NCI-H1436 treated with DMSO at 0.1 percent for 48 hours (cell line): Measurements from ENCODE around the gene CGNL1.

ENCODE experiments used
- DNase-seq: peaks from one replicate; lab custom pipeline; 2025; lab: John Stamatoyannopoulos, UW

Gene CGNL1

DNA sequence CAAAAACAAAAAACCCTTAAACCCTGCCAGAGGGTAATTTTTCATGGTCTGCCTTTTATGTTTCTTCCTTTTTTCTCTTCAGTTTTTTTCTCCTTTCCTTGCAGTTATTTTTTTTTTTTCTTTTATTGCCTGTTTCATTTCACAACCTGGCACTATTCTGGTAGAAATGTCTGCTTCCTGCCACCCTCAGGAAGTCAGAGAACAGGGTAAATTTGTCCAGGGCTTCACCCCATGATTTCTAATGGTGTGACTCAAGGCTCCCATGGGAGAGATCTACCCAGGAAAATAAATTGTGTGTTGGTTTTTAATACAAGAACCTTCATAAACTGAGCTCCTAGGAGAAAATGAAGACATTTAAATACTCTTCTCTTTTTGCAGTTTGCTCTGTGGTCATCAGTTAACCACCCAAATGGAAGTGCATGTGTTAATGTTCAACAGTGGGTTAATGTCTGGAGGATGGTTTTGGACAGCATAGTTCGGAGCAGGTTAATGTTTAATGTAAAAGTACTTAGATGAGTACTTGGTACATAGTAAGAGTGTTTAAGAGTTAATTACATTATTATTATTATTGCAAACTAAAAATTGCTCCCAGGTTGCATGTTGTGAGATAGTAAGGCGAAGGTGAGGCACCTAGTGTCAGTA, 45.9 kb downstream of the CGNL1 start:
- DNase-seq, result no peak

DNA sequence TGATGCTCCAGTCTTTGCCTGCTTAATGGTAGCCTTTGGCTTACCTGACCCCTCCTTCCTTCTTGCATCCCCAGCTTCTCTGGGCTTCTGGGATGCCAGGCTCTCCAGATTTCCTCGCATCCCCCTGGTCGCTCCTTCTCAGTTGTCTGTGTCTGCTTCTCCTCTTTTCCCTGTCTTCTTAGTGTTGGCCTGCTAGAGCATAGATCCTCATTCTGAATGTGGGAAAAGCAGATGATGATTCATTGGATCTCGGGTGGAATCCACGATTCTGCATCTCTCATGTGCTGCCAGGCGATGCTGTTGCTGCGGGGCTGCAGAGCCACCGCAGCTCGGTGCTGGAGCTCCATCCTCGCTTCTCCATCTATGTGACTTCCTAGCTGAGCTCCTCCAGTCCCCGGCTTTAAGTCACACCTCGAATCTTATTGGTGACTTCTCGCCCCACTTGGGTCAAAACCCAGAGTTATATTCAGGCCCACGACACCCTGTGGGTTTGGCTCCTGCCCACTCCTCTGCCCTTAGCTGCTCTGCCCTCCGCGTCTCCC, 47.4 kb downstream of the CGNL1 start:
- DNase-seq, result no peak

DNA sequence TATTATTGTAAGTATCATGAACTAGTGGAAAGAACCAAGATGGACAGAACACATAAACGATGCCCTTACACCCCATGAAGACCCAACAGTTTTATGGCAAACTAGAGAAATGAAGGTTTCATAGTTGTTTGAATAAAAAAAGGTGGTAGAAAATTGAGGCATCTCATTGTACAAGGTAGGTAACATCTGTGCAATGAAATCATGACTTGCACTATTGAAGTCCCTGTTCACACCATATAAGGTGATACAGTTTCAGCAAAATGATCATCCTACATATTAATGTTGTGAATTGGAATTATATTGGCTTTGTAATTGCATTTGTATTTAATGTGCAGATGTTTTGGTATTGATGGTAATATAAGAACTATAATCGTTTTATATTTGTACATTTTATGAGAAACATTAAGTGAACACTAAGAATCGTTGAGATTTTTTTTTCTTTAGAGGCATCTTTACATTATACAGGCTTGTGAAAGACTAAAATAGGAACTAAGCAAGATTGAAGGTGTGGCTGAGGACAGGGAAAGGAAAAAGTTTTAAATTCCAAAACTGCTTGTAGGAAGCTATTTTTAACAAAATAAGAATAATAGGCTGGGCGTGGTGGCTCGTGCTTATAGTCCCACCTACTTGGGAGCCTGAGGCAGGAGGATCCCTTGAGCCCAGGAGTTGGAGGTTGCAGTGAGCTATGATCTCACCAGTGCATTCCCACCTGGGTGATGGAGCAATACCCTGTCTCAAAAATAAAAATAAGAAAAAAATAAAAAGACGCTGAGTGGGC, 48.5 kb downstream of the CGNL1 start:
- DNase-seq, result no peak

DNA sequence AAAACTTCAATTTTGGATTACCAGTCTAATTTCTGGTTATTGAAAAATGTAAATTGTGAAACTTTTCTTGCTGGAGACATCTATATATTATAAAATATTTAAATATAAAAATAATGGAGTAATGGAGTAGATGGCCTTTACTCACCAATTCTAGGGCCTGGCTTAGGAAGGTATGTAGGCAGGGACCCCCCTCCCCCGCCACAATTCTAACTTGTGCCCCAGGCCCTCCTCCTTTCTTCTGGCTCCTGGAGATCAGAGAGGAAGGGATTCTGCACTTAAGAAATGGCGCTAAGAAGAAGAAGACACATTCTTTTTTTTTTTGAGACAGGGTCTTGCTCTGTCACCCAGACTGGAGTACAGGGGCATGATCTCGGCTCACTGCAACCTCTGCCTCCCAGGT, 49.5 kb downstream of the CGNL1 start:
- no peak for DNase-seq

DNA sequence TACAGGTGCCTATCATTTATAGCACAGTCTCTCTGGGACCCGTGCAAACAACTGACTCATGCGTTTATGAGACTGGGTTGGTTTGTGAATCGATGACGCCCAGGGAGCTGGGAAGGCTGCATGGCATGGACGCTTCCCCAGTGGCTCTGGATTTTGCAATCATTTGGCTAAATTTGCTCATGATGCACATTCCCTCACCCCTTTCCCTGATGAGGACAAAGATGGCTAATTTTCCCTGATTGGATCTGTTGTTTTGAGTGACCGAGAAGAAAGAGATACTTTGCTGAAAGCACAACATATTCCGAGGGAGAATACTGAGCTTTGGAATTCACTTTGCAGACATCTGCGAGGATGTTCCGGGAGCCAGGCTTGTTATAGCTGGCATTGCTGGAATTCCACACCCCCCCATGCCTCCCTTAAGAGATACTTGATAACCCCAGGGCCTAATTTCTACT, 51.1 kb downstream of the CGNL1 start:
- no peak for DNase-seq

DNA sequence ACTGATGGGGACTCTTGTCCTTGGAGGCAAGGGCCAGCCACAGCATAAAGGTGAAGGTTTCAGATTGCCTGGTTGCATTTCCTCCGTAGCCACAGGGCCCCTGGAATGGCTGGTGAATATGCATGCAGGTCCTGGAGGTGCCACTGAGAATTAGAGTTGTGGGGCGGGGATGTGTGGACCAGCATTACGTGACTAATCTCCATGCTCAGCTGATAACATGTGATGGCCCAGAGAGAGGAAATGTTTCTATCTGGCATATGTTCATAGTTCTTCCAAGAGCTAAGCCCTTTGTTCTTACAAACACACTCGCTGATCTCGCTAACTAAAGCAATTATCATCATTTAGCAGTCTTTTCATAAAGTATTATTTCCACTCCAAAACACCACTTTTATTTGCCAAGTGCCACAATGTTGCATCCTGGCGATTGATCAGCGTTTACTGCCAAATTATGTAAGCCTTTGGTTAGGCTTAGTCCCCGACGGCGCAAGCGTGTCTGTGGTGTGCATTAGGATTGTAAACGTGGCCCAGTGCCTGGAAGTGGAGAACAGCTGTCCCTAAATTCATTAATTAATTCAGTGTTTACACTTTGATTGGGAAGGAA, 55.9 kb downstream of the CGNL1 start:
- no peak for DNase-seq

DNA sequence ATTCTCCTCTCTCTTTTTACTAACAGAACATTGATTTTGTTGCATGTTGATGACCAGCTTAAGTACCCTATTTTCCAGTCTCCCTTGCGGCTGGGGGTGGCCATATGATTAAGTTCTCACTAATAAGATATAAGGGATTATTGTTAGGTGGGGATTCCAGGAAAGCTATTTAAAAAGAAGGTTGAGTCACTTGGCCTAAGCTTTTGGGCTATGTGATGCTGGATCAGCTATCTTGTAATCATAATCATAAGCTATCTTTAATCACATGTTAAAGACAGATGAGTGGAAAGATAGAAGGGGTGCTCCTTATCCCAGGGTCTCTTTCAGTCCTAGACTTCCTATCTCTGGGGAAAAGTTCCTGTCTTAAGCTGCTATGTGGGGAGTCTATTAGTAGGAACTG, 59.9 kb downstream of the CGNL1 start:
- DNase-seq, result no peak

DNA sequence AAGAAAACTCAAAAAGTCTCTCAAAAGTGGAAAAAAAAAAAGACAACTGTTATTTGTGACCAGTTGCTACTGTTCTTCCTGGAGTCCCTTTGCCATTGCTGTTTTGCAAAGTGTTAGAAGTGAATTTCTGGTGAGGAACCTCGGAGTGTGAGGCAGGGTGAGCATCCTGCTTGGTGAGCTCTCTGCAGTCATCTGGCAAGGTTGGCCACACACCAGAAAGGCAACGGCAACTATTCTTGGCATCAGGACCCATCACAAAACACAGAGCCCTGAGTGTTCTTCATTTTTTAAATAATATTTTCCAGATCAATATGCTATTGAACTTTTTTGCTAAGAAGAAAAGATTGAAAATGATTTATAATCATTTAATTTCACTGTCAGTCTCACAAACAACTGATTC, 60.7 kb downstream of the CGNL1 start:
- DNase-seq, result no peak

DNA sequence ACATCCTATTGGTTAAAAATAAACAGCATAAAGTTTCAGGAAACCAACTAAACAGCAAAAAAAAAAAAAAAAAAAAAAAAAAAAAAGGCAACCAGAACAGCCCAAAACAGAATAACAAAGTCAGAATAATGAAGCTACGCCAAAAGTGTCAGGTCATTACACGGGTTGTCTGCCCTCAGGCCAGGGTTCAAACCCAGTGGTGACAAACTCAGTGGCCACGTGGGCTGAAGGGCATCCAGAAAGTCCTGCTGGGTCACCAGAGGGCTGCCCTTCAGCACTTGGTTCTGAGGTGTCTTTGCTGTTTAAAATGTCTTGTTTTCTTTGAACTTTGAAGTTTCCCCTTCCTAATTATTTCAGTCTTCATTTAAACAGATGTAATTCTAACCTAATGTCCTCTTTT, 61.3 kb downstream of the CGNL1 start:
- no peak for DNase-seq

DNA sequence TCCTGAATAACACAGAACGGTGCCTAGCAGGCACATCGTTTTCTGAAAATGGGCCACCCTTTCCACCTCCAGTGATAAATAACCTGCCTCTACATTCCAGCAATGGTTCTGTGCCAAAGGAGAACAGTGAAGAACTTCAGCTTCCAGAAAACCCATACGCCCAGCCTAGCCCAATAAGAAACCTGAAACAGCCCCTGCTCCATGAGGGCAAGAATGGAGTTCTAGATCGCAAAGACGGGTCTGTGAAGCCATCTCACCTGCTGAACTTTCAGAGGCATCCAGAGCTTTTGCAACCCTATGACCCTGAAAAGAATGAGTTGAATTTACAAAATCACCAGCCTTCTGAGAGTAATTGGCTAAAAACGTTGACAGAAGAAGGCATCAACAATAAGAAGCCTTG, 61.9 kb downstream of the CGNL1 start:
- no peak for DNase-seq

DNA sequence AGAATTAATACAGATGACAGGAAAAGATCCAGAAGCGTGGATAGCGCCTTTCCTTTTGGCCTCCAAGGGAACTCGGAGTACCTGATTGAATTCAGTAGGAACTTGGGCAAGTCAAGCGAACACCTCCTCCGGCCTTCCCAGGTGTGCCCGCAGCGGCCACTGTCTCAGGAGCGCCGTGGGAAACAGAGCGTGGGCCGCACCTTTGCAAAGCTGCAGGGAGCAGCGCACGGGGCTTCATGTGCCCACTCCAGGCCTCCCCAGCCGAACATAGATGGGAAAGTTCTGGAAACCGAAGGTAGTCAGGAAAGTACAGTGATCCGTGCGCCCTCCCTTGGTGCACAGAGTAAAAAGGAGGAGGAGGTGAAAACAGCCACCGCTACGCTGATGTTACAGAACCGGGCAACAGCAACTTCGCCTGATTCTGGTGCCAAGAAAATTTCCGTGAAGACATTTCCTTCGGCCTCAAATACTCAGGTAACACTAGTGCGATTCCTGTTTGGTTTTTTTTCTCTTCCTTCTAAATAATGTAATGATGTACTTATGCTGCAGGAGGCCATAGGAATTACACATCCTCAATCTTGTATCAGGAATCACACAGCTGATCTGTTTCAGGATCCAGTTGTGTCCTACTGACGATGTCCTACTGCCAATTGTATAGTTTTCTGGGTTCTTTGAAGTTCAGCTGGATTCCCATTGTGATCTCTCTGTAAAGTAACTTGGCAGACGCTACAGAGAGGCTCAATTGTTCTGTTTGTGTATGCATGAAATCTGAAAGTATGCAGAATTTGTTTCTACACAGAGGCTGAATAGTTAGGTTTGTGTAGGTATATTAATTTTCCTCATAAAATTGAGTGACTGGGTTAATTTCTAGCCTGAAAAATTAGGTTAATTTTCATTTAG, 63.1 kb downstream of the CGNL1 start:
- no peak for DNase-seq

DNA sequence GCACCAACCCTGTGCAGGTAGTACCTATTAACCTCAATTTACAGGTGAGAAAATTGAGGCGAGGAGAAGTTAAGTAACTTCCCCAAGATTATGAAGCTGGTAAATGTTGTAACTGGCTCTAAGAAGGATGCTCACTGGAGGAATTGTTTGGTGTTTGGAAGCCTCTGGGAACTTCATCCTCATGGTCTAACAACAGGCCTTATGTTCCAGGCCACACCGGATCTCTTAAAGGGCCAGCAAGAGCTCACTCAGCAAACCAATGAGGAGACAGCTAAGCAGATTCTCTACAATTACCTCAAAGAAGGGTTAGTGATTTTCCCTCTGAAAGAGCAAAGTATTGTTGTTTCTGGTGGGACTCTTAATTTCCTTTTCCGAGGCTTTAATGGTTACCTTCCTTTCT, 63.9 kb downstream of the CGNL1 start:
- no peak for DNase-seq

DNA sequence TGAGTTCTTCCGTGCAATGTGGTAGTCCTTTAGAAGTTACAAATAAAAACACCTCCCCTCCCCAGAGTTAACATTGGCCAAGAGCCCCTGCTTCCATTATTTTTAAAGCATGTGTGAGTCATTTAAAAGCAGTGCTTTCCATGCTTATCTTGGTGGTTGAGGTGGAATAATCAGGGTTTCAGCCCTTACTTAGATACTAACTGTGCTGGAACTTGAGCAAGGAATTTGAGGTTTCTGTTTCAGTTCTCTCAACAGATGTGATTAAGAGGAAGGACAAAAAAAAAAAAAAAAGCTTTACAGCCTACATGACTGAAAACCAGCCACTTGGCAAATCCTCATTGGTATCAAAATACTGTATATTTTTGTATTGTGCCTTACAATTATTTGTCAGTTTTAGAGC, 64.5 kb downstream of the CGNL1 start:
- DNase-seq, result no peak

DNA sequence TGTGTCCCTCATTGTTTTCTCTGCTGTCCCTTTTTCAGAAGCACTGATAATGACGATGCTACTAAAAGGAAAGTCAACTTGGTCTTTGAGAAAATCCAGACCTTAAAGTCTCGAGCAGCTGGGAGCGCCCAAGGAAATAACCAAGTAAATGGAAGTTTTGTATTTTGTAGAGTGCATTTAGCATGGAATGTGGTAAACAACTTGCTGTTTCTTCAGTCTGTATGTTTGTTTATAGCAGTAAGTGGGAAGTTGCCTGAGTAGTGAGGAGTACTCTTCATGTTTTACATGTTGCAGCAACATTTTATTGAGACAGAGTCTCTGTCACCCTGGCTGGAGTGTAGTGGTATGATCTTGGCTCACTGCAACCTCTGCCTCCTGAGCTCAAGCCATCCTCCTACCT, 66.0 kb downstream of the CGNL1 start:
- DNase-seq, result no peak

DNA sequence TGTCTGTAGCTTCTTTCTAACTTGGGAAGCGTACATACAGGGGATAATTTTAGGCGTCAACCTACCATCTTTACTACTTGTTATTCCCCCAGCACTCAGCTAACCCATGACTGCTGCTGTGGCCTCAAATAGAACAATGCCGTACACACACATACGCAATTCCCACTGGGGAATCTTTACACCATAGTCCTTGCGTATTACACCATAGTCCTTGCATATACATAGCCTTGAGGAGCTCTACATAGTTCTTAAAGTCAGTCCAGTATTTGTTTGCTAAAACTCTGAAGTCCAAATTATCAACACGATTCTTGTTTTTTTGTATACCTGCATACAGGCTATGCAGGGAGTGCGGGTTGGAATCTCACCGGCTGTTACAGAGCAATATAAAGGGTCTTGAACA, 67.2 kb downstream of the CGNL1 start:
- no peak for DNase-seq

DNA sequence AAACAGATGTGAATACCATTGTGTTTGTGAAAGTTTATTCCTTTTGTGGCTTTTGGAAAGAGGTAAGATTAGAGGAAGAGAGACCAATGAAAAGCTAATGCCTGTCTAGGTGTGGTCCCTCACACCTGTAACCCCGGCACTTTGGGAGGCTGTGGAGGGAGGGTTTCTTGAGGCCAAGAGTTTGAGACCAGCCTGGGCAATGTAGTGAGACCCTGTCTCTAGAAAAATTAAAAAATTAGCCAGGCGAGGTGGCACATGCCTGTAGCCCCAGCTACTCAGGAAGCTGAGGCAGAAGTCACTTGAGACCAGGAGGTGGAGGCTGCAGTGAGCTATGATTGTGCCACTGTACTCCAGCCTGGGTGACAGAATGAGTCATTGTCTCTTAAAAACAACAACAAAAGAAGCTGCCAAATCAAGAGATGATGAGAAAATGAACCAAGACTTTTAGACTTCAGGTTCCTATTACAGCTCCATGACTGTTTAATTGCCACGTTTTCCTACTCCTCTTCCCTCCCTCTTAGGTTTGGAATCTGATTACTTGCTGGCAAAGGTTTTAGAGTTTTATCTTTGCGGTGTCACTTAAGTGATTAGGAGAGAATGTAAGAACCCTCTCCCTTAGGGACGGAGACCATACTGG, 68.7 kb downstream of the CGNL1 start:
- DNase-seq, result peak; percentile 40

DNA sequence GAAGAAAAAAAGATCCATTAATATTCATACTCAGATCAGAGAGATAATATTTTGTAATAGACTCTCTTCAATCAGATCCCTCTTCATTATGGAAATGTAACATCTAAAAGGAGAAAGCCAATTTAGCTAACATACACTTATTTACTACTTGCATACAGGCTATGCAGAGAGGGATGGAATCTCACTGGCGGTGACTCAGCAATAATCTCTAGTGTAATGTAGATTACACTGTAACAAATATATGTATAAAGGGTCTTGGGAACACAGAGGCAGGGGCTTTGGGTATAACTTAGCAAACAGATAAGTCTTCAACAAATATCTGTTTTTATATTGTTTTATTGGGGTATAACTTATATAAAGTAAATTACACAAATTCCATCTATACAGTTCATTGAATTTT, 69.6 kb downstream of the CGNL1 start:
- DNase-seq, result no peak

DNA sequence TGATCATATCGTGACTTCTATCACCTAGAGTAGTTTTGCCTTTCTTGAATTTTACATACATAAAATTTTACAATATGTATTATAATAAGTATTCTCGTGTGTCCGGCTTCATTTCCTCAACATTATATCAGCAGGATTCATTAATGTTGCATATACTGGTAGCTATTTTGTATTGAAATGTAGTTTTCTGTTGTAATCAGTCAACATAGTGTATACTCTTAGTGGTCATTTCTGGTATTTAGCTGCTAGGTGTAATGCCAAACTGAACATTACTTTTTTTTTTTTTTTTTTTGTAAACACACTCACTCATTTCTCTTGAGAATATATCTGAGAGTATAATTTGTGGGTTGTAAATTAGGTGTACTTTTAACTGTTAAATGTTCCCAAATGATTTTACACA, 70.1 kb downstream of the CGNL1 start:
- no peak for DNase-seq

DNA sequence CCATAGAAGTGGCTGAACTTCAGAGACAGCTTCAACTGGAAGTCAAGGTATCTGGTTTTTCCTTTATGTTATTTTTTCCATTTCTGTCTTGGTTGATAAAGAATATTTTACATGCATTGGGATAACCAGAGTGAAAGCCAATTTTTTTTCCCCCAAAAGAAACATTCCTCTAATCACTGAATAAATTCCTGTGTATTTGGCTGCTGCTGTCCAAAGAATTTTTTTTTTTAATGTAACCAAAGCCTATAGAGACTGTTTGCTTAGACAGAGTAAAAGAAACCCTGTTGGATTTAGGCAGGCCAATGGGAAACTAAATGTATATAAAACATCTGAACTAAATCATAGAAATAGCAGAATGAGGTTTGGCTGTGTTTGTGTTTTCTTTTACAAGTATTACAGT, 75.2 kb downstream of the CGNL1 start:
- no peak for DNase-seq

DNA sequence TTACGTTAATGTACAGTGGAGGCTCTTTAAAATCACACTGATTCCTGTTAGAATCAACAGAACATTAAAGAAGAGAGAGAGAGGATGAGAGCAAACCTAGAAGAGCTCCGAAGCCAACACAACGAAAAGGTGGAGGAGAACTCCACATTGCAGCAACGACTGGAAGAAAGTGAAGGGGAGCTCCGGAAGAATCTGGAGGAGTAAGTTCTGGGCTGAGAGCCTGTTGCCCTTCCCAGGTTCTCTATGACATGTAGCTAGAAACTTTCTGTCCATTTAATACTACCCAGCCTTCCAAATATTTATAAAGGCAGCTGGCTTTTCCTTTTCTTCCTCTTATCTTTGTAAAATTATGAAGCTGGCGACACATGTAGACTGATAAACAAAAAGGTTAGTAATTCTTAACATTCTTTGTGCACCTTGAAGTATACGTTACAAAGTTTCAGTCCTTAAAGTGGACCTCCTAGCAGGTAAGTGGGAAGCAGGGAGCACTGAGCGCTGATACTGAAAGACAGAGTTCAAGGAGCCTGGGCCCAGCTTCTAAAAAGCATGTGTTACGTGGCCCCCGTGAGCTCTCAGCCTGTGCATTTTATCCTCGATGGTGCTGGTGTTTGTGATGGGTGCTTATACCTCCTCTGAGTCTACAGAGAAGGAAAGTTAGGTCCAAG, 75.9 kb downstream of the CGNL1 start:
- no peak for DNase-seq

DNA sequence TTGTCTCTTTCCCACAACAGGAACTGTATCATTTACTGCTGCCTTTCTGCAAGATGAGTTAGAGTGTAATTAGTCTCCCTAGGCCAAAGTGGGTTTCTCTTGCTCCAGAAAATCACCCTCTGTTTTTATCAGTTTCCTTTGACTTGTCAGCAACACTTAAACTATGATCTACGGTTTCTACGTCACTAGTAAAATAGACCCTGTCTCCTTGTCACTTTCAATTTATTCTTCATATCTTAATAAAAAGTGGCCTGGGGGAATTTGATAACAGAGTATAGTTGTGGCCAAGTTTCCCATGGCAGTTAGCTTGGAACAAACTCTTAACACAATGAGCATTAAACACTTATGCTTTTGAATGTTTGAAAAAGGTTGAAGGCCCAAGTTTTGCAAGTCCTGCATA, 79.6 kb downstream of the CGNL1 start:
- no peak for DNase-seq
